Mesendoderm (in vitro differentiated cells): ENCODE data around the gene GRAP.

Experiments used
- DNase-seq: peaks from one replicate; pipeline ENCODE4 v3.0.0; 2013
- H2AK5ac ChIP-seq: 2 replicates; pipeline ENCODE4 v1.6.1; 2013; ENCODE audit warnings: low read length, inconsistent platforms
- H2BK120ac ChIP-seq: 2 replicates; pipeline ENCODE4 v1.6.1; 2013; ENCODE audit warnings: low read depth, mild to moderate bottlenecking, low read length, moderate library complexity, mixed read lengths
- H2BK15ac ChIP-seq: replicated peaks from 2 replicates; pipeline ENCODE4 v1.6.1; 2013; ENCODE audit warnings: low read depth, mild to moderate bottlenecking, moderate library complexity
- H2BK5ac ChIP-seq: 2 replicates; pipeline ENCODE4 v1.6.1; 2013; ENCODE audit warnings: low read length, inconsistent platforms
- H3K18ac ChIP-seq: 2 replicates; pipeline ENCODE4 v1.6.1; 2013; ENCODE audit warnings: mild to moderate bottlenecking, low read length, mixed read lengths
- H3K23ac ChIP-seq: one replicate; pipeline ENCODE4 v1.6.1; 2013; ENCODE audit warnings: low read length
- H3K27ac ChIP-seq: 2 replicates; pipeline ENCODE4 v1.5.1; 2013; ENCODE audit warnings: low read depth, mild to moderate bottlenecking, inconsistent platforms, low read length, moderate library complexity
- H3K27me3 ChIP-seq: 2 replicates; pipeline ENCODE4 v1.6.1; 2013; ENCODE audit warnings: low read length, control low read depth, mild to moderate bottlenecking, inconsistent platforms; ENCODE audit not compliant: insufficient read depth, poor library complexity
- H3K36me3 ChIP-seq: 2 replicates; pipeline ENCODE4 v1.6.1; 2013; ENCODE audit warnings: low read length, inconsistent platforms; ENCODE audit not compliant: control insufficient read depth, insufficient read depth
- H3K4ac ChIP-seq: one replicate; pipeline ENCODE4 v1.6.1; 2013; ENCODE audit warnings: low read depth, mild to moderate bottlenecking, low read length, moderate library complexity
- H3K4me1 ChIP-seq: 2 replicates; pipeline ENCODE4 v1.6.1; 2013; ENCODE audit warnings: low read depth, low read length, inconsistent platforms; ENCODE audit not compliant: control insufficient read depth
- H3K4me2 ChIP-seq: 2 replicates; pipeline ENCODE4 v1.6.1; 2013; ENCODE audit warnings: low read length
- H3K4me3 ChIP-seq: 2 replicates; pipeline ENCODE4 v1.5.1; 2013; ENCODE audit warnings: mild to moderate bottlenecking, low read length
- H3K56ac ChIP-seq: one replicate; pipeline ENCODE4 v1.6.1; 2013; ENCODE audit warnings: low read length
- H3K79me1 ChIP-seq: 2 replicates; pipeline ENCODE4 v1.6.1; 2013; ENCODE audit warnings: low read length, inconsistent platforms
- H3K79me2 ChIP-seq: 2 replicates; pipeline ENCODE4 v1.6.1; 2013; ENCODE audit warnings: mild to moderate bottlenecking, low read length; ENCODE audit not compliant: control insufficient read depth, insufficient read depth
- H3K9ac ChIP-seq: 2 replicates; pipeline ENCODE4 v1.6.1; 2013; ENCODE audit warnings: low read length, inconsistent platforms
- H4K5ac ChIP-seq: one replicate; pipeline ENCODE4 v1.6.1; 2013; ENCODE audit warnings: low read length
- H4K8ac ChIP-seq: one replicate; pipeline ENCODE4 v1.6.1; 2013; ENCODE audit warnings: low read depth, mild to moderate bottlenecking, control low read depth, low read length, moderate library complexity
- WGBS: extraction: QIAGEN DNeasy Blood & Tissue Kit; methylation state at CpG from one replicate; pipeline ENCODE4 v1.1.7; 2013; ENCODE audit warnings: low lambda C conversion rate, missing lambda C conversion rate; ENCODE audit not compliant: insufficient coverage; ENCODE audit errors: extremely low coverage; 5-methylcytosine and 5-hydroxymethylcytosine counted together

GRAP gene

DNA sequence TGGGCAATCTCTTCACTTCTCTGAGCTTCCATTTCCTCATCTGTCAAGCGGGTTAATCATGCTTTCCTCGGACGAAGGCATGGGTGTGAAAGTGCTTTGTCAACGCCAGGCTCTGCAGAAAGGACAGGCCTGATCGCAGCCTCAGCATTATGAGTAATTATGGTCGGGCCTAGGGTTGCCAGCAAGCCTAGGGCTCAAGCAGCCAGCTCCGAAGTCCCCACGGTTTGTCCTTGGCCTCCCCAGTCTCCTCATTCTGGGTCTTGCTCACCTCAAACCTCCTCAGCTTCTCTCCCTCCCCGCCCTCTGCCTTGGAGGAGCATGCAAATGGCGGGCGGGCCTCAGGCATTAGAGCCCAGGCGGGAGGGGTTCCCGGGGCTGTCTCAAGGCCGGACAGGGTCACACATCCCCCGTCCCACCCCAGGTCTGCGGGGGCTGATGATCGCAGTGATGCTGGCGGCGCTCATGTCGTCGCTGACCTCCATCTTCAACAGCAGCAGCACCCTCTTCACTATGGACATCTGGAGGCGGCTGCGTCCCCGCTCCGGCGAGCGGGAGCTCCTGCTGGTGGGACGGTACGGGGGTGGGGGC, 32.0 kb downstream of the GRAP start:
- H3K18ac ChIP-seq = no peak overlapping the region
- no peak overlapping the region for H4K8ac ChIP-seq
- no peaks in the 10 kb centered on the region for H3K79me2 ChIP-seq
- no peak overlapping the region for H3K23ac ChIP-seq
- H3K27me3 ChIP-seq = no peaks in the 10 kb centered on the region
- H4K5ac ChIP-seq = no peak overlapping the region
- H2BK15ac ChIP-seq = no peak overlapping the region
- no peak overlapping the region for H2AK5ac ChIP-seq
- no peak overlapping the region for H2BK120ac ChIP-seq
- DNase-seq = no peak
- WGBS = no CpG with 5 or more reads among the region's 29 CpGs
- H3K27ac ChIP-seq = no peak overlapping the region
- peaks cover 2% of the 10 kb centered on the region for H3K4me1 ChIP-seq
- H3K4me2 ChIP-seq = no peak overlapping the region
- H3K36me3 ChIP-seq = no peaks in the 10 kb centered on the region
- H3K4ac ChIP-seq = no peak overlapping the region
- H3K4me3 ChIP-seq = no peak overlapping the region
- no peak overlapping the region for H2BK5ac ChIP-seq
- H3K9ac ChIP-seq = no peak overlapping the region
- no peaks in the 10 kb centered on the region for H3K79me1 ChIP-seq
- H3K56ac ChIP-seq = no peak overlapping the region

DNA sequence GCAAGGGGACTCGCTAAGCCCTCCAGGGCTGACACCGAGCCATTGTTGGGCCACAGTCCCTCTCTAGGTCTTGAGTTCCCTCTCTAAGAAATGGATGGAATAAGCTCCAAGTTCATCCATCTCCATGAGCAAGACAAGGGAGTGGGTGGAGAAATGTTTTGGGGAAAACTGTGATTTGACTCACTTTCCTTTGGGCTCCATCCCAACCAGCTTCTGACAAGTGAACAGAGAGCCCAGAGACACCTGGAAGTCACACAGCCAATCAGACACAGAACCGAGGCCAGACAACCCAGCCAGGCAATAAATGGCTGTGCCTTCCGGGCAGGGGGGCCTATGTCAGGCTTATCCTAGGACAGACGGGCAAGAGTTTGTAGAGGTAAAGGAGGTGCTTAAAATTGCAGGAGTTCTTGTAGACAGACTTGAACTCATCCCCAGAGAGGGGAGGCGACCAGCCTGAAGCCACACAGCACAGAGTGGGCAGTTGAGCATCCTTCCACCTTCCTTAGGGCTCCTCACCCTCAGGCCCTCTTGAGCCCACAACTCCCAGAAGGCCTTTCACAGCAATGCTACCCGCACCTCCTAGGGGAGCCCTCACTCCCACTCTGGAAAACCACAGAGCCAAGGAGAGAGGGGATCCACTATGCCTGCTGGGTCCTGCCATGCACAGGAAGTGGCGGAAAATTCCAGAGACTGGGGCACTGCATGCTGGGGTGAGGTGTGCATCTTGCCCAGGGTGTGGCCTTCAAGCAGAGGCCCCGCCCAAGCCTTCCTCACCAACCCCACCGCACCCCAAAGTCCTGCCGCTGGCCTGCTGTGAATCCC, 32.7 kb downstream of the GRAP start:
- Histone ChIP-seq H2BK5ac (no peak overlapping the region), H3K27me3 (no peaks in the 10 kb centered on the region), H2BK120ac (no peak overlapping the region), H3K4ac (no peak overlapping the region), H3K79me2 (no peaks in the 10 kb centered on the region), H3K4me2 (no peak overlapping the region), H3K79me1 (no peaks in the 10 kb centered on the region), H2AK5ac (no peak overlapping the region), H4K8ac (no peak overlapping the region), H3K4me1 (peaks cover 2% of the 10 kb centered on the region), H3K9ac (no peak overlapping the region), H3K27ac (no peak overlapping the region), H3K18ac (no peak overlapping the region), H2BK15ac (no peak overlapping the region), H3K36me3 (no peaks in the 10 kb centered on the region), H3K4me3 (no peak overlapping the region), H3K23ac (no peak overlapping the region), H3K56ac (no peak overlapping the region), H4K5ac (no peak overlapping the region)
- DNase-seq = no peak
- no CpG with 5 or more reads among the region's 11 CpGs for WGBS

- H2BK5ac ChIP-seq = no peak overlapping the region
- WGBS = no CpG with 5 or more reads among the region's 12 CpGs
- no peak for DNase-seq
- H3K9ac ChIP-seq = no peak overlapping the region
- no peak overlapping the region for H2AK5ac ChIP-seq
- H4K8ac ChIP-seq = no peak overlapping the region
- no peak overlapping the region for H3K27ac ChIP-seq
- H3K18ac ChIP-seq = no peak overlapping the region
- no peak overlapping the region for H2BK15ac ChIP-seq
- no peak overlapping the region for H4K5ac ChIP-seq
- no peaks in the 10 kb centered on the region for H3K27me3 ChIP-seq
- H3K23ac ChIP-seq = no peak overlapping the region
- peaks cover 2% of the 10 kb centered on the region for H3K4me1 ChIP-seq
- H3K56ac ChIP-seq = no peak overlapping the region
- H3K4me2 ChIP-seq = no peak overlapping the region
- no peak overlapping the region for H2BK120ac ChIP-seq
- H3K4ac ChIP-seq = no peak overlapping the region
- H3K79me1 ChIP-seq = no peaks in the 10 kb centered on the region
- H3K4me3 ChIP-seq = no peak overlapping the region
- no peaks in the 10 kb centered on the region for H3K36me3 ChIP-seq
- no peaks in the 10 kb centered on the region for H3K79me2 ChIP-seq
Measured at GRCh38 chr17:19013226-19013625, 33.5 kb downstream of the GRAP start.

DNA sequence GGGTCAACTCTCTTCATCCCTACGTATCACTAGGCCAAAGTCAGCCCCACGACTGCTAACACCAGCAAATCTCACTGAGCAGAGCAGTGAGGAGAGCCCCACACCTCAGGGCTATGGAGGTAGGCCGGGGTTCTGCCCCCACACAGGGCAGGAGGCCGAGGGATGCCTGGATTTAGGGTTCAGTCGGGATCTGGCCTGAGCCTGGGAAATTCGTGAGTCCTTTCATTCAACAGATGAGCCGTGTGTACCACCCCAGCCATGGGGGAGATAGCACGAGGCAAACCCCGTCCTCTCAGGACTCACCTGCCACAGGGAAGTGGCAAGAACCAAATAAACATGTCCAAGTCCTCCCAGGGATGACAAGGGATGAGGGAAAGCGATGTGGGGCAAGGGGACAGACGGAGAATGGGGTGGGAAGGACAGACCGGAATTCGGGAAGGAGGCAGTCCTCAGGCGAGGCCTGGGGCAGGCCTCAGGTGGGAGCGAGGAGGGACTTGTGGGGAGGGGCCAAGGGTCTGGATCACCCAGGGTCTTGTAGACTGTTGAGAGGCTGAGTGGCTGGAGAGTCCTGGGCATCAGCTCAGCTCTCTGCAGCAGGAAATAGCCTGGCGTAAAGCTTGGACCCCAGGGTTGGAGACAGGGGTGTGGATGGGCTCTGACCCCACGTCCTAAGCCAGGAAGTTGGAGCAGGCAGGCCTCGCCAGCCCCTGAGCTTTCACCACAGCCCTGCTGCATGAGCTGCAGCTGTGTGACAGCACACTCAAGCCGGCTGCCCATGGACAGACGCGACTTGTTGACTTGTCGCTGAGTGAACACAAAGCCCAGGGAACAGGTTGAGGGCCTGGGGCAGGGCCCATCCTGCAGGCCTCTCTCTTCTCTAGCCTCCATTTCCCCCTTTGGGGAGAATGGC, 34.3 kb downstream of the GRAP start:
- Histone ChIP-seq H3K4ac (no peak overlapping the region), H3K79me1 (no peaks in the 10 kb centered on the region), H3K79me2 (no peaks in the 10 kb centered on the region), H3K36me3 (no peaks in the 10 kb centered on the region), H3K18ac (no peak overlapping the region), H3K27me3 (no peaks in the 10 kb centered on the region), H3K23ac (no peak overlapping the region), H3K56ac (no peak overlapping the region), H4K5ac (no peak overlapping the region), H2BK5ac (no peak overlapping the region), H3K27ac (no peak overlapping the region), H2BK15ac (no peak overlapping the region), H3K9ac (no peak overlapping the region), H3K4me3 (no peak overlapping the region), H3K4me1 (peaks cover 2% of the 10 kb centered on the region), H3K4me2 (no peak overlapping the region), H2BK120ac (no peak overlapping the region), H4K8ac (no peak overlapping the region), H2AK5ac (no peak overlapping the region)
- no peak for DNase-seq
- no CpG with 5 or more reads among the region's 22 CpGs for WGBS

DNA sequence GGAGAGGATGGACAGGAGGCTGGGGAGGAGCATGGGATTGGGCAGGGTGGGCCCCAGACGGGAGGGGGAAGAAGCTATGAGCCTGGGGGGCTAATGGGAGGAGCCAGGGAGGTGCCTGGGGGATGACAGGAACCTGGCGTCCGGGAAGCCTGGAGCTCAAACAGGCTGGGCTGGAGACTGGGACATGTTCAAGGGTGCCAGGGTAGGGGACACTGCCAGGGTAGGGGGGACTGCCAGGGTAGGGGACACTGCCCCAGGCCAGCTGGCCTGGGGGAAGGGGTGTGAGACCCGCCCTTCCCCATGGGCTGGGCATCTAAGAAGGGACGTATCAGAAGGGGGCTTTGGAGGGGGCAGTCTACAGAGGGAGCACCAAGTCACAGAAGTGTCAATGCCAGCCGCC, 35.2 kb downstream of the GRAP start:
- Histone ChIP-seq H2BK5ac (no peak overlapping the region), H2BK15ac (no peak overlapping the region), H3K4me2 (no peak overlapping the region), H3K4ac (no peak overlapping the region), H3K27me3 (no peaks in the 10 kb centered on the region), H3K79me1 (no peaks in the 10 kb centered on the region), H3K4me3 (no peak overlapping the region), H2AK5ac (no peak overlapping the region), H2BK120ac (no peak overlapping the region), H3K9ac (no peak overlapping the region), H3K4me1 (peaks cover 2% of the 10 kb centered on the region), H3K56ac (no peak overlapping the region), H3K27ac (no peak overlapping the region), H3K18ac (no peak overlapping the region), H3K36me3 (no peaks in the 10 kb centered on the region), H3K23ac (no peak overlapping the region), H4K8ac (no peak overlapping the region), H4K5ac (no peak overlapping the region), H3K79me2 (no peaks in the 10 kb centered on the region)
- WGBS = no CpG with 5 or more reads among the region's 6 CpGs
- no peak for DNase-seq
